GM21515 (cell line): ENCODE measurements around the gene TPCN2.

Experiments
- ATAC-seq: cut with Tn5 transposase; IDR thresholded peaks from one replicate; pipeline ENCODE4 v1.9.1; 2021; ENCODE audit not compliant: unreplicated experiment

TPCN2 gene

DNA sequence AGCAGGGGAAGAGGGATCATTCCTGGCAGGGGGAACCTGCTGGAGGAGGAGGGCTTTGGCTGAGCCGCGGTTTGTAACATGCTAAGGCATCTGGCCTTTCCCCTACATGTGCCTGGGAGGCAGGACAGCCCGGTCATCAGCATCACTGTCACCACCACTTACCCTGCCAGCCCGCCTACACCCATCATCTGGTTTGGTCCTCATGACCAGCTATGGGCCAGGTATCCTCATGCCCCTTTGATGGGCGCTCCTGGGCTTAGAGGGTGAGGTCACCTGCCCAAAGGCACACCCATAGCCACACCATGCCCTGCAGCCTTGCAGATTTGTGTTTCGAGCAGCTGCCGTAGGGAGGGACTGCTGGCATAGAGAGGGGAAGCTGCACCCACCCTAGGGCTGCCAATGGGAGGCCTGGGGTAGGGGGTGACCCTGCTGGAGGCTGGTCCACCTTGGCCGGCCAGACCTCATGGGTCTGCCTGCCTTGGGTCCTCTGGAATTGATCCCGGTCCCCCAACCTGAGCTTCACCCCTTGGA lies 38.3 kb upstream of the TPCN2 start:
- no peak for ATAC-seq

DNA sequence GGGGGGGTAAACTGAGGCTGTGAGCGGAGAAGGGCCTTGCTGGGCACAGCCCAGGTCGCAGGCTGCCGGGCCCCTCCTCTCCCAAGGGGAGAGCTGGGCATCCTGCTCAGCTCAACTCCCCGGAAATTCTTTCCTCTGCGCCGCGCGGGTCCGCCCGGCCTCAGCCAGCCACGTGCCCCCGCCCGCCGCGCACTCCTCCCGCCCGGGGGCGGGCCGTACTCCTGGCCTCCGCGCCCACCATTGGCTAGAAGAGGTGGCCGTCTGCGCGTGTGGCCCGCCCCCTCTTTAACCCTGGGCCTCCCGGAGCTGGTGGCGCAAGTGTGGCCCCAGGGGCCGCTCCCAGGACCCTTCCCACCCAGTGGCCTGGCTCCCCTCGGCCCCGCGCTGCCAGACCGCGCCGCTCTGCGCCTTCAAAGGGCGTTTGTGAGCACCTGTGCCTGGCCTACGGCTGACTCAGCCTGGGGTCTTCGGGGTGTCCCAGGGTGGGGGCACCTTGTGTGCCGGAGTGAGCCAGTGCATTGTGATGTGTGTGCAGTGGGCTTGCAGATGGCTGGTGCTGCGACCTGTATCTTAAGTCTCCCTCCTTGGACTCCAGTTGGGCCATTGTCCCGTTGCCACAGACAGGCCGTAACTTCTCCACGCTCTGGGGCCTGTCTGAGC lies 37.6 kb upstream of the TPCN2 start:
- no peak for ATAC-seq

DNA sequence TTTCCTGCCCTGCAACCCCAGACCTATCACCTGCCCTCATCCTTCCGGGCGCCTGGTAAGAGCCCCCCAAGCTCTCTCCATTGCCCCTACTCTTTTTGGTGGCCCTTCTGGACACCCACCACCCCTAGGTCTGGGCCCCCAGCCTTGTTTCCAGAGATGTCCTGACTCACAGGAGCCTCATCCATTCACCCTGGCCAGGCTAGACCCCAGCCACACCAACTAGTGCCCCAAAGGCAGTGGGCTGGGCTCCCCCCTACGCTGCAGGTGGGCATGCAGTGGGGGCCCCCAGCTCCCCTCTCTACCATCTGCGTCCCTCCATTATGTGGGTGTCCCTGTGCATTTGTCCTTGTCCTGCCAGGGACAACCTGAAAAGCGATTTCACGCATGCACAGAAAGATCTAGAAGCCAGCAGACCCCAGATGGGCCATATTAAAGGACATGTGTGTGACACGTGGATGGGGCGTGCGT lies 37.1 kb upstream of the TPCN2 start:
- no peak for ATAC-seq

DNA sequence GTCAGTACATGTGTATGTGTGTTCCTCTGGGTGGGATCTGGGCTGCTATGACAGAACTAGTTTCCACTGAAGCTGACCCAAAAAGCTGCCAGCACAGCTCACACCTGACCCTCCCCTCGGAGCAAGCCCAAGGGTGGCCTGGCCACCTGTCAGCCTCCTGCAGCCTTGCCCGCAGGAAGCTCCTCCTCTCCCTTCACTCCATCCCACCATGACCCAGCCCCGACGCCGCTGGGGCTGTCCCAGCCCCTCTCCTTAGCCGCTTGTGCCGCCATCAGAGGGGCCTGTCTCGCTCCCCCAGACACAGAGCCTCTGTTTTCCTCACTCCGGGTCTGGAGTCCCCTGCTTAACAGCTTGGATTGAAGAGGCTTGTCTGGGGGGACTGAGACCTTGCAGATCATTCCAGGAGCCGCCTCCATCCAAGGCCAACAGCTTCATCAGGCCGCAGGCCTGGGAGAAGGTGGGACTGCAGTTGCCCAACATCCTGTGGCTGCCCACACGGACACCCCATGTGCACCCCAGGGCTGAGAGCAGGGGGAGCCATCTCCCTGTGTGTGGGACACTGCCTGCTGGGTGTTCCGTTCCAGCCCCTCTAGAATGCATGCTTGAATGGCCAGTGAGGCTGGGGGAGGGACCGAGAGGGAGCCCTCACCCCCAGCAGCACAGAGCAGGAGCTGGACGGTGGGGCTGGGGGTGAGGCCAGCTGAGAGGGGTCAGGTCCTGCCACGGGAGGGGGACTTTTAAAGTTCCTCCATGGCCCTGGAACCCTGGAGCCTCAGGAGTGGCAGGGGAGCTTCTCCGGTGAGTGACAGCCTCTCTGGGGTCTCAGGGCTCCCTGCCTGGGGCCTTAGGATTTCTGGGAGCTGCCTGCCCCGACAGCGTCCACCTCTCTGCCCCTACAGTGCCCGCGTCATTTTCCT lies 36.4 kb upstream of the TPCN2 start:
- ATAC-seq: no peak

DNA sequence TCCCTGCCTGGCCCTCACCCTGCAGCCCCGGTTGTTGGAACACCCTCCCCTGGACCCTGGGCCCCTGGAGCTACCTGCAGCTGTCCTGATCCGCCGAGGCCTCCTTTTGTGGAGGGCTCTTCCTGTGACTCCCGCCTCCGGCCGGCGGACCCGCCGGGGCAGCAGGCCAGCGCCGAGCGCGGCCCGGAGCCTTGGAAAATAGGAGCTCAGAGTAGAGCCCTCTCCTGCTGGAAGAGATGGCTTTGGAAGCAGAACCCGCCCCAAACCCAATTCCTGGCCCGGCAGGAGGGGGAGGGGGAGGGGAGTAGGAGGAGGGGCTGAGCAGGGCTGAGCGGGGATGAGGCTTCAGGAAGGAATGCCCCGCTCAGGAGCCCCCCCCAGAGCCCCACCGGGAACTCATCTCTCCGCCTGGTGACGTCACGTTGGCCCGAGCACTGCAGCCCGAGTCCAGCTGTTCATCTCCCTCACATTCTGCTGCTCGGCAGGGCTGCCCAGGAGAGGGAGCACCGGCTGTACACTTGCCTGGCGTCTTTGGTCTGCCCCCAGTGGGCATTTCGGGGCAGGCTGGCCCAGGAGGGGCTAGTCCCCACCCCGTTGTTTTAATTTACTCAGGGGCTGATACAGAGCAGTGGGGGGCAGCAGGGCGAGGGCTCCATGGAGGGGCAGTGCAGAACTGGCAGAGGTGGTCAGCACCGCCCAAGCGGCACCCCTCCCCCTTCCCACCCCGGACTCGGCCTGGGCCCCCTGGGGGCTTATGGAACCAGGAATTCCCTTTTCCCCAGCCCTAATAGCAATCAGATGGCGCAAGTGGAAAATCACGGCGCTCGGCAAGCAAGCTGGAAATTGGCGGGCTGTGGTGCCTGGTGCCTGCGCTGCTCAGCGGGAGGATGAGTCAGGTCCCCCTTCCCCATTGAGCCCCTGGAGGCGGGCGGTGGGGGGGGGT lies 35.5 kb upstream of the TPCN2 start, which contains the start of gene MRGPRF:
Gene MRGPRF, minus strand, starts transcription at position 238 of the 943 bp plus-strand sequence. CDS start 3,345 bp downstream, outside the sequence.
- no peak for ATAC-seq

DNA sequence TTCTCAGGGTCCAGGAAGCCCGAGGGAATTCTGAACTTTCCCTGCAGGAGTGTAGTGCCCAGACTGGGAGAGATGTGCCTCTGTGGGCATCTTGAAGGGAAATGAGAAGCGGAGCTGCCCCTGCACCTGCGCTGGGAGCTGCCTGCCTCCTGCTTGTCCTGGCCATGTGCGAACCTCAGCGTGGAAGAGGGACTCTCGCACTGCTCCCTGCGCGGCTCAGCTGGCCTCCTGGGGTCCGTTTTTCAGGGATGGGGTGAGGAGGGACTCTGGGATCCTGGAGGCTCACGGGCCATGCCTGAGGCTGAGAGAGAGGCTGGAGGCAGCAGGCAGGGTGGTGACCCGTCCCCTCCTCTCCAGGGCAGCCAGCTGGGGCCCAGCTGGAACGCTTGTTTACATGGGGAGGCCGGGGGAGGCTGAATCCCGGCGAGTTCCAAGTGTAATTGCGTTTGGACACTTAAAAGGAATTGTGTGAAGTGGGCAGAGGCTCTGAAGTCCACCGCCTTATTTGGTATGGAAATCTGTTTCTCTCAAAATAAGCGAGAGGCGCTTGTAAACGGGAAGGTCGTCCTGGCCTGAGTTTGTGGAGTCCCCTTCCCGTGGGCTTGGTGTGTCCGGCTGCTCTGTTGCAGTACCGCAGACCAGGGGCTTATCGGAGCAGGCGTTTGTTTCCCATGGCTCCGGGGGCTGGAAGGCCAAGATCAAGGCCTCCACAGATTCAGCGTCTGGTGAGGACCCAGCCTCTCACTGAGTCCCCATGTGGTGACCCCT lies 34.5 kb upstream of the TPCN2 start:
- no peak for ATAC-seq

DNA sequence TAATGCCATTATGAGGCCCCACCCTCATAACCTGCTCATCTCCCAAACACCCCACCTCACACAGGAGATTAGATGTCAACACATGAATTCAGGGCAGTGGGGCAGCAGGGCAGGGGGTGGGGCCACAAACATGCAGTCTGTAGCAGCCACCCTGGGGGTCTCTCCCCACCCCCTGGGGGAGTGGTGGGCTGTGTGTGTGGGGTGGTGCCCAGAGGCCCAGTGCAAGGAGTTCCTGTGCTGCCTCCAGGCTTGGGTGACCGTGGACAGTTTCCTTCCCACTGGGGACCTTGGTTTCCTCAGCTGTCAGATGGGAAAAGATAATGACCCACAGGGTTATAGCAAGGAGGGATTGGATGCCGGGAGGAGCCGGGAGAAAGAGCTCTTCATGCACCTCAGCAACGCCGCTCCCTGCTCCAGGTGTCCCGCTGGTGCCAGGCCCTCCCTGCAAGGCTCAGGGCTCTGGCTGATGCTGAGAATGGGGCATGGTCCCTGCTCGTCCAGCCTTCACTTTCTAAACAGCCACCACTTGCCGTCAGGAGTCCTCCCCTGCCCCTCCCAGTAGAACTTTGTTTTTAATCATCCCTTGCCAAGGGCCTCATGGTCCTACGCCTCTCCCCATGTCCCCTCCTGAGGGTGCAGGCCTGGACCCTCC lies 33.7 kb upstream of the TPCN2 start:
- ATAC-seq: no peak

DNA sequence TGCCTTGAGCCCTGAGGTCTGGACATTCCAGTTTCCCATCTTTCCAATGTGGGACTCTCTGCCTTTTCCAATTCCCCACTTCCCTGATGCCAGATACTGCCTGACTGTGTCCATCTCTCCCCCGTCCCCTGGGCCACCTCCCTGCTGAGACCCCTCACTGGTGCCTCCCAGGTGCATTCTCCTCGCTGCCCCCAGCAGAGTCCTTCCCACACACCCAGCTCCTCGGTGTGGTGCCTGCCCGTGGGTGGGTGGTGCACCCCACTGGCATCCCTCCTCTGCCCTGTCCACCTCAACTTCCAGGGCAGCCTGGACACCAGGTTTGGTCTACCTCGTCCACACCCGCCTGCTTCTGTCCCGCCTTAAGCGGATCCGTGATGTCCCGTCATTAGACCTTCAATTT lies 30.8 kb upstream of the TPCN2 start:
- ATAC-seq: no peak

DNA sequence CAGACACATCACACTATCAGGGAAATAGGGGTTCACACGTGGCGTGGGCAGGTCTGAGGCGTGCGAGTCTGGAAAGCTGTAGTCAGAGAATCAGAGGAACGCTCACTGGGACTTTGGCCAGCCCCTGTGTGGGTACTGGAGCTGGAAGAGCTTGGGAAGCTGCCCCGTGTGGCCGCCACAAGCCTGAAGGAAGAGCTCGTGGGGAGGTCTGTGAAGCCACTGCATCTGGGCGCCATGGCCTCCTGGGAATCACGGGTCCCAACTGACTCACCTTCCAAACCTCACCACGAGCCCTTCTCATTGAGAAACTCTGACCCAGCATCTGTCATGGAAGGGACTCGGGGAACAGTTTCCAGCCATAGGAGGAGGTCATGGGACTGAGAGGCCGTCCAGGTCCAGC lies 29.8 kb upstream of the TPCN2 start:
- no peak for ATAC-seq

DNA sequence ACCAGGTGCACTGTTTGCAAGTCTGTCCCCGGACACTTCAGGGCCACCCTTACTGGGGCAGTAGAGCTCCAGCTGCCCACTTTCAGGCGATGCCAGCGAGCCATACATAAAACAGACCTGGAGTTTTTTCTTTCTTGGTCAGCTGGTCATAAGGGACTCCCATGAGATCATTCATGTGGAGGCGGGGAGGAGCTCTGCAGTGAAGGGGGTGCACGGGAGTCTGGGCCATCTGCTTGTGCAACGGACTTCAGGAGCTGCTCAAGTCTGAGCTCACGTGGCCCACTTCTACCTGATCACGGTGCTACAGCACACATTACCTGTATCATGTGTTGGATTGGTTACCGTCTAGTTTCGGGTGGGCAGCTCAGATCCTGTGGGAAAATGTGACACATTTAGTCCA lies 26.5 kb upstream of the TPCN2 start:
- ATAC-seq: no peak

DNA sequence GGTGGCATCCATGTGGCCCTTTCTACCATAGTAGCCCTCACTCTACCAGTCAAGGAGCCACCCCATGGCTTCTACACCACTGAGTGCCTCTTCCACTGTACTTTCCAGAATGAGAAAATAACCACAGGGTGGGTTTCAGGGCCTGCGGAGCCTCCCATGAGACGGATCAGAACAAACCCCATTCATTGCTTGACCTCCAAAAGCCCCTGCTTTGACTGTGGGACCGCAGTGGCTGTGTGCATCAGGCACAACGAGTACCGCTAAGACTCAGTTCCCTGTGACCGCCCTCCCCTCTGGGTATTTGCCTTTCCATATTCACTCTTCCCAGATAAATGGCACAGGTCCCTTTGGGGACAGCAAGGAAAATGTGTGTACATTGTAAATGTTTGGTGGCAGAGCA lies 24.2 kb upstream of the TPCN2 start:
- ATAC-seq: no peak

DNA sequence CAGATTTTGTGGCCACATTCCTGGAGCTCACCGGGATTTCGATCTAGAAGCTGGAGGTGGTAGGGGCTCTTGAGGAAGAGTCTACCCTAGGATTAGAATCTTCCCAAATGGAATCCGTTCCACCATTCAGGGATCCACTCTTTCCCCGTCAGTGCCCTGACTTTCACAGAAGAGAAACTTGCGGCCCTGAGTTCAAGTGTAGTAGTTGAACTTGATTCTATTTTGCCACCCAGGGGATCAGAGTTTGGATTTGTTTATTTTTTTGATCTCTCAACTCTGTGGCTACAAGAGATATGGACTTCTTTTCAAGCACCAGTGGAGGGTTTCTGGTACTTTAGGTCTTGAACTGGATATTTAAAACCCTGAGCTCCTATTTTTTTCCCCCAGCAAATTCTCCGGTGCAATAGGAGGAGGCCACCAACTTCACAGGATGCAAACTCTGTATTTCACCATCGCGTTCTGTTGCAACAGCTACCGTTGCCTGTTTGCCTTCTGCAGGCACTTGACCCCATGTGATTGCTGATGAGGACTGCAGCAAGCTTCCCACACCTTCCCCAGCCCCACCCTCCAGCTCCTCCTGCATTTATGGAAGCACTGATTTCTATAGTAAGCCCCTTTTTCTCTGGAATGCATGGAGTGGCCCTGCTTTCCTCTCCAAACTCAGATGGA lies 20.9 kb upstream of the TPCN2 start:
- ATAC-seq: no peak

DNA sequence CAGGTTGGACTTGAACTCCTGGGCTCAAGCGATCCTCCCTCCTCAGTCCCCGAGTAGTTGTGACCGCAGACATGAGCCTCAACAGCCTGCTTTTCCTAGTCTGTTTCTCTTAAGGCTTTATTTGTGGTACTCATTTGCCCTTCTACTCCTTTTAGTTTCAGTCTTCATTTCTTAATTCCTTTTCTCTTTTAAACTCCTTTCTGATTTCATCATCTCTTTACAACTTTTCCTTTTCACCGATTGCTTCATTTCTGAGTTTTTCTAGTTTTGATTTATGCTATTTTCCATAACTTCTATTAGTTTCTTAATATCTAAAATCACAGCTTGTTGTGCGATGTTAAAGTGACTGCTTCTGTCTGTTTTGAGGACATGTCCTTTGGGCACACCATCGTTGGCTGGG lies 18.4 kb upstream of the TPCN2 start:
- no peak for ATAC-seq

DNA sequence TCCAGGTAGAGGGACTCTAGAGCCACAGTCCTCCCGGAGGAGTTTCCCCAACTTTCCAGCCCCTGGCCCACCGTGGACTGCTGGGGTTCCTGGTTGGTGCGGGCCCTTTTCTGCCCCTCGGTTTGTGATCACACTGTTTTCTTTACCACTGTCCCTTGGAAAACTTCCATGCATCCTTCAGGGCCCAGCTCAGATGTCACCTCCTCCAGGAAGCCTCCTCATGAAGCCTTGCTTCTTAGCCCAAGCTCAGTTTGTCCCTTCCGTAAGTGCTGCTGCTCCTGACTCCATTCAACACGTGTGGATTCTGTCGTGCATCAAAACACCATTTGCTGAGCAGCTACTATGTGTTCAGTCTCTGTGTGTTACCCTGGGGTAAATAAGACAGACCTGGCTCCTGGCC lies 15.9 kb upstream of the TPCN2 start:
- no peak for ATAC-seq

DNA sequence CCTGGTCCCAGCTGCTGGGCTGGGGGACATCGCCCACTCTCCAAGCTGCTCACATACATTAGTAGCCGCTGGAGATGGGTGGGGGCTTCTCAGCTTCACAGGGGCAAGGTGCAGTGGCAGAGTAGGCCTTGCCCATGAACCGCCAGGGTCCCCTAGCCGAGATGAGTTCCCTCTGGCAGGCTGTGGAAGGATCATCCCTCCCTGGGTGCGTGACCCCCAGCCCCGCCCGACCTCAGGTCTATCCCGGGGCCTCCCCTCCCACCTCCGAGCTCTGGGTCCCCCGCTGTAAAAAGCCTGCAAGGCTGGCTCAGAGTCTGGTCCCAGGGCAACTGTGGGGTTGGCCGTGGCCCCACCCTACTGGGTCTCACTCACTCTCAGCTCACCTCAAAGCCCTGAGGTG lies 15.3 kb upstream of the TPCN2 start:
- no peak for ATAC-seq

DNA sequence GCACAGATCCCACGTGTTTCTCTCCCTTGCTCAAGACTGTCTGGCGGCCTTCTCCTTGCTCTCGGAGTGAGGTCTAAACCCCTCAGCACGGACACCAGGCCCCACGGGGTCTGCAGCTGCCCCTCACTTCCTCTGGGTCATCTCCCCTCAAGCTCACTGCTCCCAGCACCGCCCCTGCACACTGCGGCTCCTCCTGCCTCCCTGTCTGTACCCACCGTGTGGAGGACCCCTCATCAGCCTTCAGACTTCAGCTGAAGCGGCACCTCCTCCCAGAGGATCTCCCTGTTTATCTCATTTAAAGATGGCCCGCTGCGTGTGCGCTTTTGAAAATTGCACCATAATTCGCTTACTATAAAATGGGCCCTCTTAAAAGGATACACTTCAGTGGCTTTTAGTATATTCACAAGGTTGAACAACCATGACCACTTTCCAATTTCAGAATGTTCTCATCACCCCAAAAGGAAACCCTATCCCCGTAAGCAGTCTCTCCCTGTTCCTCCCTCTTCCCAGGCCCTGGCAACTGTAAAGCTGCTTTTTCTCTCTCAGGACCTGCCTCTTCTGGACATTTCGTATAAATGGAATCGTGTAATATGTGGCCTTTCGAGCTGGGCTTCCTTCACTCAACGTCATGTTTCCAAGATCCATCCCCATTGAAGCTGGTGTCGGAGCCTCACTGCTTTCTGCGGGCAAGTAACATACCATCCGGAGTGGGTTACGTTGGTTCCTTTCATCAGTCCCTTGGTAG lies 14.4 kb upstream of the TPCN2 start:
- ATAC-seq: no peak

DNA sequence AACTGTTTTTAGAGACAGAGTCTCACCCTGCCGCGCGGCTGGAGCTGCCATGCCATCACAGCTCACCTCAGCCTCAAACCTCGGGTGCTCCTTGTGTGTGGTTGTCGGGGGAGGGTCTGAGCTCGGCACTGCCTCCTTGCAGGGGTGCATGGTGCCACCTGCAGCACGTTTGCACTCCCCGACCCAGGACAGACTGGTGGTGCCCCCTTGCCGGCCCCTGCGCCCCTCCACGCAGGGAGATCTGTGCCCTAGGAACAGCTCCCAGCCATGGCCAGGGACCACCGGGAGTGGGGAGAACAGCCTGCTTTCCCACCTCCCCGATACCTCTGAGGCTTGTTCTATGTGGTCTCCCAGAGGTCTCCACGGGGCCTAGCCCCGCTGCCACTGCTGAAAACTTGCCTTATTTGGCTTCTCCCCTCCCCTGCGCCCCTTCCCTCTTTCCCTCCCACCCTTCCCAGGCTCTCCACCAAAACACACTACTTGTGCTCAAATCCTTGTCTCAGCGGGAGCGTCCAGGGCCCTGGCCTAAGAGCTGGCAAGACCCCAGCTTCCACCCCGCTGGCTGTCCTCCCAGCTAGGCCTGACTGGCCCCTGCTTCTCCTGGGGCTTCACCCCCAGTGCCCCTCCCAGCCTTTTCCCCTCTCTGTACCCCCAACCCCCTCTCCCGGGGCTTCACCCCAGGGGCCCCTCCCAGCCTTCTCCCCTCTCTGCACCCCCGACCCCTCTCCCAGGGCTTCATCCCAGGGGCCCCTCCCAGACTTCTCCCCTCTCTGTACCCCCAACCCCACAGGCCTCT lies 13.4 kb upstream of the TPCN2 start:
- ATAC-seq: no peak

DNA sequence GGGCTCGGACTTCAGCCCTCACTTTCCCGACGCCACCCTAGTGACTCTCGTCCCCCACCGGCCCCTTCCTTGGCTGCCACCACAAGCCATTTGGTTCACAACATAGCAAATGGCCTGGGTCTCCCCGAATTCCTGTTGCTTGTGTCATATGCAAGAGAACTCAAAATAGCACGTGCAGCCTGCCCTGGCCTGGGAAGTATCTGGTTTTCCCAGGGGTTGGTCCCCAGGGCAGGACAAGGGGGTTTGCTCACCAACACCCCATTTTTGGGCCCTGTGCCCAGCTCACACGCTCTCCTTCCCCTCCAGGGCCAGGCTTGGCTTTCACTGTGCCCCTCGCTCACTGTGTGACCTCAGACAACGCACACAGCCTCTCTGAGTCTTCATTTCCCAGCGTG lies 12.8 kb upstream of the TPCN2 start:
- ATAC-seq: no peak
